Heart right ventricle (tissue), 12 donors: ENCODE measurements around the gene KLHDC2. TPM values are rescaled to one million over a fixed set of nuclear protein-coding genes. Genes with fewer than 3 reads are reported as not detected.

Experiments used
- polyA plus RNA-seq, 2 donors: library from polyadenylated mRNA; stranded (reverse); fragments of 200-250 nt; gene quantifications; one replicate each; pipeline ENCODE4 v1.2.3, GENCODE V29; 2013
- total RNA-seq, 10 donors: library from RNA; stranded (reverse); fragmentation: NEBNext Ultra II Directional in 3 of 10; extraction: Animal tissue kit (Norgen Biotek cat#: 25700) in 3 of 10; gene quantifications; one replicate each; pipeline versions ENCODE4 v1.2.1 to v1.2.4, GENCODE V29; 2021 to 2023
- donor health status: ischemic (EF 13 %, LVEDD 7.1; RV severe dilation, severe dysfunction).
- donor health status: healthy with polysubstance abuse.
- donor health status: DM: no; HTN: yes; CAD: no.
- donor health status: DM: no; HTN: no; CAD: no.
- donor health status: ischemic (EF 25% LVEDD 6.9; RV normal size, moderate dysfunction).
- donor health status: ischemic (EF 25% LVEDD 5.7; RV mildly dilated, moderate dysfunction).
- donor health status: healthy.
- donor health status: nonischemic (EF 11% LVEDD 7.7; RV severe dilation, severe dysfunction).
- donor health status: DM: yes; HTN: yes; CAD: no.
- donor health status: PGD.
- donor health status: ischemic (EF 29% LVEDD 5.4; RV normal size, mild dysfunction).
- donor health status: nonischemic (EF 23%, LVEDD 6.1; RV moderate dilation, normal function).

KLHDC2 gene
- total and polyA plus RNA-seq, 12 donors: 40.2 to 106 (median 83.3) TPM

Other genes with a start within 250 kb of the KLHDC2 start
- gene RPS29, start 181.8 kb upstream of the KLHDC2 start, total RNA-seq: 100 to 1,000 TPM; 619 to 959 (median 708) TPM
- 1,000 to 10,000 TPM; 1,122 to 2,979 TPM for gene RPS29, start 181.8 kb upstream of the KLHDC2 start, polyA plus RNA-seq
- 10 to 100 TPM in 1 of 10 donors, 1 to 10 TPM in 9; 2.7 to 38.4 (median 7.0) TPM for gene LRR1, start 169.2 kb upstream of the KLHDC2 start, total RNA-seq
- 1 to 10 TPM; 3.3 to 5.7 TPM for gene LRR1, start 169.2 kb upstream of the KLHDC2 start, polyA plus RNA-seq
- gene RPL36AL, start 147.5 kb upstream of the KLHDC2 start, total RNA-seq: 100 to 1,000 TPM; 103 to 164 (median 127) TPM
- 100 to 1,000 TPM; 253 to 562 TPM for gene RPL36AL, start 147.5 kb upstream of the KLHDC2 start, polyA plus RNA-seq
- gene MGAT2, start 147.4 kb upstream of the KLHDC2 start, total RNA-seq: 10 to 100 TPM in 9 of 10 donors, 1 to 10 TPM in 1; 9.7 to 23.4 (median 14.3) TPM
- 10 to 100 TPM in 1 of 2 donors, 1 to 10 TPM in 1; 6.1 to 18.9 TPM for gene MGAT2, start 147.4 kb upstream of the KLHDC2 start, polyA plus RNA-seq
- gene DNAAF2, start 132.9 kb upstream of the KLHDC2 start, total RNA-seq: 1 to 10 TPM; 4.1 to 6.9 (median 4.6) TPM
- gene DNAAF2, start 132.9 kb upstream of the KLHDC2 start, polyA plus RNA-seq: 1 to 10 TPM; 2.9 to 5.3 TPM
- 1 to 10 TPM in 2 of 10 donors, under 1 TPM in 8; 0.25 to 1.1 (median 0.64) TPM for gene POLE2, start 79.9 kb upstream of the KLHDC2 start, total RNA-seq
- gene POLE2, start 79.9 kb upstream of the KLHDC2 start, polyA plus RNA-seq: 1 to 10 TPM; 1.3 to 2.0 TPM
- gene KLHDC1, start 75.0 kb upstream of the KLHDC2 start, total RNA-seq: 1 to 10 TPM; 5.0 to 8.1 (median 7.4) TPM
- 1 to 10 TPM in 1 of 2 donors, under 1 TPM in 1; 0.99 to 6.9 TPM for gene KLHDC1, start 75.0 kb upstream of the KLHDC2 start, polyA plus RNA-seq
- gene NEMF, start 84.6 kb downstream of the KLHDC2 start, total RNA-seq: 10 to 100 TPM; 45.0 to 67.4 (median 55.5) TPM
- gene NEMF, start 84.6 kb downstream of the KLHDC2 start, polyA plus RNA-seq: 10 to 100 TPM; 18.0 to 54.2 TPM
- gene ARF6, start 124.9 kb downstream of the KLHDC2 start, total RNA-seq: 10 to 100 TPM; 19.0 to 40.5 (median 25.5) TPM
- 10 to 100 TPM; 11.0 to 19.7 TPM for gene ARF6, start 124.9 kb downstream of the KLHDC2 start, polyA plus RNA-seq